Coronary artery (tissue), 2 donors: ENCODE results near the gene ADORA2A.

ENCODE experiments used
- DNase-seq: peaks from one replicate; pipeline ENCODE4 v3.0.0-alpha.2; 2017; ENCODE audit warnings: low spot score
- H3K27ac ChIP-seq, 2 donors: fragments of 200-600 bp; sonication (generic); one replicate each; pipeline ENCODE4 v1.5.1; 2016 to 2019
- H3K4me3 ChIP-seq: fragments of 200-600 bp; sonication (generic); 2 replicates; pipeline ENCODE4 v1.5.1; 2016; ENCODE audit warnings: mild to moderate bottlenecking, moderate library complexity
- CTCF ChIP-seq: fragments of 200-600 bp; sonication (generic); IDR thresholded peaks from one replicate; pipeline ENCODE4 v1.5.1; 2019; ENCODE audit warnings: antibody characterized with exemption

The ADORA2A gene

DNA sequence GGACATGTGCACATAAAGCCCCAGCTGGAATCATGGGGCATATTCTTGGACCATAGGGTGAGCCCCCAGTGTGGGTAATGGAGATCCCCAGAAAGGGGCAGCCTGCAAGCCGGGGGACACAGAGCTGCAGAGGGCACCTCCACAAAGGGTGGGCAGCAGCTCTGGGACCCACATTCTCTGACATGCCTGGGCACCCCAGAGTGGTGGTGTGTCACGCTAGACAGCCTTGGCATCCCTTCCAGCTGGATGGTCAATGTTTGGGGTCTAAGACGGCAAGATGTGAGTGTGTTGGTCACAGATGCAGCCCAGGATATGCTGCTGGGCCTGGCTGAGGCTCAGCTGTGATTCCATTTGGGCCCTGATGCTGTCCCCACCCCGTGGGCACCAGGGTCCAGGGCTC lies 9.7 kb downstream of the ADORA2A start:
- Histone ChIP-seq H3K27ac (no peak overlapping the region), H3K4me3 (no peak overlapping the region)
- no peak for TF ChIP-seq CTCF
- no peak for DNase-seq

GRCh38 chr22:24437741-24438328 lies 10.4 kb downstream of the ADORA2A start:
- no peak for TF ChIP-seq CTCF
- peak; percentile 22 for DNase-seq
- Histone ChIP-seq H3K27ac (no peak overlapping the region), H3K4me3 (no peak overlapping the region)

GRCh38 chr22:24440270-24440717 lies 12.9 kb downstream of the ADORA2A start:
- peak overlapping the region in 1 of 2 donors; percentile 92 for H3K27ac ChIP-seq
- H3K4me3 ChIP-seq, result peak overlapping the region; percentile 4
- TF ChIP-seq CTCF, result no peak
- DNase-seq, result no peak

DNA sequence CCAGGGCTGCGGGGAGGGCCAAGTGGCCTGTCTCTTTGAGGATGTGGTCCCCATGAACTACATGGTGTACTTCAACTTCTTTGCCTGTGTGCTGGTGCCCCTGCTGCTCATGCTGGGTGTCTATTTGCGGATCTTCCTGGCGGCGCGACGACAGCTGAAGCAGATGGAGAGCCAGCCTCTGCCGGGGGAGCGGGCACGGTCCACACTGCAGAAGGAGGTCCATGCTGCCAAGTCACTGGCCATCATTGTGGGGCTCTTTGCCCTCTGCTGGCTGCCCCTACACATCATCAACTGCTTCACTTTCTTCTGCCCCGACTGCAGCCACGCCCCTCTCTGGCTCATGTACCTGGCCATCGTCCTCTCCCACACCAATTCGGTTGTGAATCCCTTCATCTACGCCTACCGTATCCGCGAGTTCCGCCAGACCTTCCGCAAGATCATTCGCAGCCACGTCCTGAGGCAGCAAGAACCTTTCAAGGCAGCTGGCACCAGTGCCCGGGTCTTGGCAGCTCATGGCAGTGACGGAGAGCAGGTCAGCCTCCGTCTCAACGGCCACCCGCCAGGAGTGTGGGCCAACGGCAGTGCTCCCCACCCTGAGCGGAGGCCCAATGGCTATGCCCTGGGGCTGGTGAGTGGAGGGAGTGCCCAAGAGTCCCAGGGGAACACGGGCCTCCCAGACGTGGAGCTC lies 13.5 kb downstream of the ADORA2A start:
- DNase-seq, result peak; percentile 89
- H3K27ac ChIP-seq, result peak overlapping the region; percentile 77 to 92

GRCh38 chr22:24441406-24442351 lies 14.3 kb downstream of the ADORA2A start:
- TF ChIP-seq CTCF, result no peak
- no peak overlapping the region for H3K4me3 ChIP-seq
- H3K27ac ChIP-seq, result peak overlapping the region; percentile 77 to 92
- DNase-seq, result peak; percentile 82

More for the DNA sequence above, 13.5 kb downstream of the ADORA2A start:
- no peak for TF ChIP-seq CTCF
- H3K4me3 ChIP-seq, result peak overlapping the region; percentile 4

DNA sequence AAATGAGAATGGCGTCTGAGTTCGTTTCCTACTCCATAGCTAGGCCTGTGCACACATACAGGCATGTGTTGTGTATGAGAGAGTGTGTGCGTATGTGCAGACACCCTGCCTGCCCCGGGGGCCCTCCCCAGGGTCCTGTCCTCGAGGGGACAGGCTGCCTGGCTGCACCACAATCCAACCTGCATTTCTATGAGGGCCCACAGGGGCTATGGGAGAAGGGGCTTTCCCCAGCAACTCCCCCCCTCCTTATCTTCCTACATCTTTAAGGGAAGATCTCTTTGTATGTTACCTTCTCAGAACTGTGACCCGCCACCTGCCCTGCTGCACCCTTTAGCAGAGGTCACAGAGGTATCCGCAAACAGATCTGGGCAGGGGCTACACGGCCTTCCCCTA lies 14.9 kb downstream of the ADORA2A start:
- Histone ChIP-seq H3K4me3 (no peak overlapping the region), H3K27ac (peak overlapping the region; percentile 77 to 92)
- no peak for TF ChIP-seq CTCF
- DNase-seq, result peak; percentile 67
